Astrocyte (in vitro differentiated cells and primary cell): ENCODE results near the gene PHYHD1.

Experiments
- CTCF ChIP-seq: IDR thresholded peaks from 2 replicates; pipeline ENCODE4 v1.5.1; 2011; ENCODE audit warnings: low read depth, mild to moderate bottlenecking, inconsistent platforms, low read length, moderate library complexity; ENCODE audit not compliant: insufficient read depth
- EZH2 ChIP-seq: IDR thresholded peaks from 2 replicates; pipeline ENCODE4 v1.6.1; 2012; ENCODE audit warnings: mild to moderate bottlenecking, low read length, inconsistent platforms; ENCODE audit not compliant: insufficient read depth

GRCh38 chr9:128936171-128936865 lies 15.5 kb downstream of the PHYHD1 start:
- TF ChIP-seq CTCF = no peak
- TF ChIP-seq EZH2 = no peak
